HG03439 (cell line): ENCODE results near the gene CELF4.

Source experiments
- ATAC-seq: cut with Tn5 transposase; IDR thresholded peaks from one replicate; pipeline ENCODE4 v1.9.1; 2021; ENCODE audit warnings: mild to moderate bottlenecking, moderate library complexity; ENCODE audit not compliant: unreplicated experiment

CELF4 gene

GRCh38 chr18:37247497-37248161 lies 318.0 kb downstream of the CELF4 start:
- no peak for ATAC-seq

- no peak for ATAC-seq
Observed at GRCh38 chr18:37246779-37247340, 318.7 kb downstream of the CELF4 start.

GRCh38 chr18:37244618-37245017 lies 321.0 kb downstream of the CELF4 start:
- ATAC-seq: no peak

- no peak for ATAC-seq
Observed at GRCh38 chr18:37243741-37244140, 321.9 kb downstream of the CELF4 start.

- no peak for ATAC-seq
Observed at GRCh38 chr18:37242826-37243560, 322.6 kb downstream of the CELF4 start.

- no peak for ATAC-seq
Observed at GRCh38 chr18:37242091-37242490, 323.5 kb downstream of the CELF4 start.

- no peak for ATAC-seq
Observed at GRCh38 chr18:37238282-37239108, 327.1 kb downstream of the CELF4 start.

GRCh38 chr18:37235583-37235982 lies 330.0 kb downstream of the CELF4 start:
- ATAC-seq: no peak

- ATAC-seq: no peak
Observed at GRCh38 chr18:37231251-37231650, 334.3 kb downstream of the CELF4 start.

- no peak for ATAC-seq
Observed at GRCh38 chr18:37230768-37231167, 334.8 kb downstream of the CELF4 start.

- ATAC-seq: no peak
Observed at GRCh38 chr18:37225279-37225678, 340.3 kb downstream of the CELF4 start.

- ATAC-seq: no peak
Observed at GRCh38 chr18:37222999-37223378, 342.6 kb downstream of the CELF4 start.

GRCh38 chr18:37222354-37222998 lies 343.1 kb downstream of the CELF4 start:
- no peak for ATAC-seq

GRCh38 chr18:37219257-37219656 lies 346.3 kb downstream of the CELF4 start:
- ATAC-seq: no peak

GRCh38 chr18:37218022-37218590 lies 347.5 kb downstream of the CELF4 start:
- ATAC-seq: no peak

GRCh38 chr18:37210781-37211180 lies 354.8 kb downstream of the CELF4 start:
- ATAC-seq: no peak

GRCh38 chr18:37207343-37207742 lies 358.3 kb downstream of the CELF4 start:
- no peak for ATAC-seq

GRCh38 chr18:37199741-37200140 lies 365.9 kb downstream of the CELF4 start:
- no peak for ATAC-seq
